SK-N-DZ (cell line): ENCODE results near the gene WNT6.
"Not testable (repeated sequence)": the region's sequence is repeated elsewhere in the genome, so short reads cannot be mapped to it uniquely, and the experiment has no call there.

ENCODE experiments used
- DNase-seq: peaks from one replicate; pipeline ENCODE4 v3.0.0-alpha.2; 2015; ENCODE audit warnings: low spot score

The WNT6 gene

GRCh38 chr2:218830526-218831306, 28.9 kb upstream of the WNT6 start:
- no peak for DNase-seq

- no peak for DNase-seq
These were observed 28.1 kb upstream of the WNT6 start, which contains the start of gene PRKAG3 for GRCh38 chr2:218831378-218831990. TSS of gene PRKAG3 (minus strand) at chr2:218831803.

GRCh38 chr2:218832081-218832480, 27.5 kb upstream of the WNT6 start:
- DNase-seq = no peak

- no peak for DNase-seq
These were observed 27.1 kb upstream of the WNT6 start for GRCh38 chr2:218832520-218832919.

- no peak for DNase-seq
These were observed 26.5 kb upstream of the WNT6 start for GRCh38 chr2:218833023-218833609.

- DNase-seq = no peak
These were observed 24.9 kb upstream of the WNT6 start for GRCh38 chr2:218834685-218835084.

GRCh38 chr2:218837495-218837894, 22.1 kb upstream of the WNT6 start:
- DNase-seq = no peak

- no peak for DNase-seq
These were observed 20.2 kb upstream of the WNT6 start for GRCh38 chr2:218839430-218839829.

GRCh38 chr2:218839888-218840287, 19.7 kb upstream of the WNT6 start:
- no peak for DNase-seq

GRCh38 chr2:218844334-218844733, 15.3 kb upstream of the WNT6 start:
- DNase-seq = not testable (repeated sequence)

GRCh38 chr2:218846963-218847362, 12.6 kb upstream of the WNT6 start:
- DNase-seq = not testable (repeated sequence)

- no peak for DNase-seq
These were observed 9.9 kb upstream of the WNT6 start for GRCh38 chr2:218849721-218850120.

GRCh38 chr2:218850796-218851195, 8.8 kb upstream of the WNT6 start:
- no peak for DNase-seq

GRCh38 chr2:218851286-218851685, 8.3 kb upstream of the WNT6 start:
- DNase-seq = no peak

- peak; percentile 69 for DNase-seq
These were observed 6.5 kb upstream of the WNT6 start for GRCh38 chr2:218852911-218853667.

- DNase-seq = no peak
These were observed 5.8 kb upstream of the WNT6 start for GRCh38 chr2:218853766-218854165.

GRCh38 chr2:218854860-218855259, 4.7 kb upstream of the WNT6 start:
- no peak for DNase-seq

GRCh38 chr2:218855305-218856166, 4.1 kb upstream of the WNT6 start:
- DNase-seq = no peak

GRCh38 chr2:218856167-218856895, 3.3 kb upstream of the WNT6 start:
- DNase-seq = peak; percentile 48

GRCh38 chr2:218856896-218857243, 2.7 kb upstream of the WNT6 start:
- DNase-seq = no peak
